Suprapubic skin (tissue), 4 donors: ENCODE measurements around the gene RCN1.

Experiments
- POLR2A ChIP-seq, 2 donors: fragments of 450-650 bp; IDR thresholded peaks; one replicate each; pipeline ENCODE4 v1.6.1; 2017; ENCODE audit warnings: antibody characterized with exemption in 2 of 2, mild to moderate bottlenecking in 2 of 2, moderate library complexity in 2 of 2
- POLR2AphosphoS5 ChIP-seq, 3 donors: sonication (generic); formaldehyde crosslinking; IDR thresholded peaks; one replicate each; pipeline ENCODE4 v1.6.1; 2017; ENCODE audit warnings: antibody characterized with exemption in 3 of 3
- TF ChIP-seq, protein P1 (sequence below), 2 donors: fragments of 200-600 bp in 1 of 2; fragments of 450-650 bp in 1 of 2; sonication (generic) in 1 of 2; IDR thresholded peaks; one replicate each; pipeline ENCODE4 v1.5.1; 2016 to 2019; ENCODE audit warnings: antibody characterized with exemption in 2 of 2, mild to moderate bottlenecking in 1 of 2, moderate library complexity in 1 of 2

DNA sequence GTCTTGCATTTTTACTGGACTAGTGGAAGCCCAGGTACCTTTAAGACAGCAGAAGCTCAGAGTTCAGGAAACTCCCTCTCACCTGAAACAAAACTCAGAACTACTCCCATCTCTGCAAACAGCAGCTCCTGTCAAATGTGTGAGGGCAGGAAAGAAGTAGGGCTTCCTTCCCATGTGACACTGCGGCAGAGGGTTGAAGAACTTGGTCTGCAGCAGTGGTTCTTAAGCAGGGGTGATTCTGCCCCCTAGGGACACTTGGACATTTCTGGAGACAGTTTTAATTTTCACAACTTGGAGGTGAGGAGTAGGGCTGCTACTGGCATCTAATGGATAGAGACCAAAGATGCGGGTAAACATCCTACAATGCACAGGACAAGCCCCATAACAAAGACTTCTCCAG is 63.4 kb downstream of the RCN1 start:
- TF ChIP-seq, protein P1, sequence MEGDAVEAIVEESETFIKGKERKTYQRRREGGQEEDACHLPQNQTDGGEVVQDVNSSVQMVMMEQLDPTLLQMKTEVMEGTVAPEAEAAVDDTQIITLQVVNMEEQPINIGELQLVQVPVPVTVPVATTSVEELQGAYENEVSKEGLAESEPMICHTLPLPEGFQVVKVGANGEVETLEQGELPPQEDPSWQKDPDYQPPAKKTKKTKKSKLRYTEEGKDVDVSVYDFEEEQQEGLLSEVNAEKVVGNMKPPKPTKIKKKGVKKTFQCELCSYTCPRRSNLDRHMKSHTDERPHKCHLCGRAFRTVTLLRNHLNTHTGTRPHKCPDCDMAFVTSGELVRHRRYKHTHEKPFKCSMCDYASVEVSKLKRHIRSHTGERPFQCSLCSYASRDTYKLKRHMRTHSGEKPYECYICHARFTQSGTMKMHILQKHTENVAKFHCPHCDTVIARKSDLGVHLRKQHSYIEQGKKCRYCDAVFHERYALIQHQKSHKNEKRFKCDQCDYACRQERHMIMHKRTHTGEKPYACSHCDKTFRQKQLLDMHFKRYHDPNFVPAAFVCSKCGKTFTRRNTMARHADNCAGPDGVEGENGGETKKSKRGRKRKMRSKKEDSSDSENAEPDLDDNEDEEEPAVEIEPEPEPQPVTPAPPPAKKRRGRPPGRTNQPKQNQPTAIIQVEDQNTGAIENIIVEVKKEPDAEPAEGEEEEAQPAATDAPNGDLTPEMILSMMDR (IDR thresholded peaks at IDR 0.05) = no peak
- no peak for TF ChIP-seq POLR2A (IDR thresholded peaks at IDR 0.05)
- TF ChIP-seq POLR2AphosphoS5 (IDR thresholded peaks at IDR 0.05) = no peak
